GM18909 (cell line): ENCODE measurements around the gene RGS11.

Experiments
- ATAC-seq: cut with Tn5 transposase; IDR thresholded peaks from one replicate; pipeline ENCODE4 v1.9.1; 2021; ENCODE audit warnings: mild to moderate bottlenecking; ENCODE audit not compliant: unreplicated experiment, poor library complexity

RGS11 gene

GRCh38 chr16:297832-298231, 22.1 kb upstream of the RGS11 start:
- no peak for ATAC-seq

GRCh38 chr16:296806-297510, 21.2 kb upstream of the RGS11 start:
- ATAC-seq: no peak

- no peak for ATAC-seq
Observed at GRCh38 chr16:296276-296675, 20.5 kb upstream of the RGS11 start.

GRCh38 chr16:293043-293775, 17.5 kb upstream of the RGS11 start:
- no peak for ATAC-seq

- ATAC-seq: no peak
Observed at GRCh38 chr16:291539-291938, 15.8 kb upstream of the RGS11 start.

- no peak for ATAC-seq
Observed at GRCh38 chr16:290681-291405, 15.1 kb upstream of the RGS11 start.

- ATAC-seq: no peak
Observed at GRCh38 chr16:290015-290680, 14.4 kb upstream of the RGS11 start.

- ATAC-seq: no peak
Observed at GRCh38 chr16:289395-289997, 13.8 kb upstream of the RGS11 start.

- no peak for ATAC-seq
Observed at GRCh38 chr16:287981-288920, 12.5 kb upstream of the RGS11 start.

- ATAC-seq: no peak
Observed at GRCh38 chr16:287298-287811, 11.6 kb upstream of the RGS11 start.

GRCh38 chr16:286491-287297, 10.9 kb upstream of the RGS11 start:
- ATAC-seq: no peak

GRCh38 chr16:285146-286055, 9.7 kb upstream of the RGS11 start:
- ATAC-seq: no peak

- no peak for ATAC-seq
Observed at GRCh38 chr16:284204-285120, 8.7 kb upstream of the RGS11 start.

GRCh38 chr16:283033-283805, 7.5 kb upstream of the RGS11 start, which contains the start of gene PDIA2:
Gene PDIA2 (plus strand): TSS chr16:283164. CDS start chr16:283170, 6 bp downstream.
- no peak for ATAC-seq

- ATAC-seq: no peak
Observed at GRCh38 chr16:282491-282890, 6.7 kb upstream of the RGS11 start.
